Heart left ventricle (tissue), 16 donors: ENCODE measurements around the gene AHRR. TPM values are rescaled to one million over a fixed set of nuclear protein-coding genes. Genes with fewer than 3 reads are reported as not detected.

ENCODE experiments used
- ATAC-seq, 4 donors: fragments of 200-7000 bp; cut with Tn5 transposase; one replicate each; pipeline ENCODE4 v1.9.1; 2020 to 2022; ENCODE audit warnings: moderate library complexity in 4 of 4, mild to moderate bottlenecking in 3 of 4, moderate number of reproducible peaks in 1 of 4
- DNase-seq, 5 donors: peaks; one replicate each; pipeline ENCODE4 v3.0.0-alpha.2; 2020
- H3K27ac ChIP-seq, 12 donors: fragments of 200-600 bp; sonication (generic) in 4 of 12; one replicate each; pipeline versions ENCODE4 v1.5.0 to v1.8.0; 2016 to 2022; ENCODE audit warnings: mild to moderate bottlenecking in 2 of 12
- H3K27me3 ChIP-seq, 9 donors: fragments of 200-600 bp; sonication (generic) in 2 of 9; one replicate each; pipeline versions ENCODE4 v1.5.1 to v1.8.0; 2016 to 2022; ENCODE audit warnings: mild to moderate bottlenecking in 3 of 9
- H3K36me3 ChIP-seq, 9 donors: fragments of 200-600 bp; sonication (generic) in 2 of 9; one replicate each; pipeline versions ENCODE4 v1.5.0 to v1.8.0; 2018 to 2022; ENCODE audit warnings: mild to moderate bottlenecking in 2 of 9
- H3K4me1 ChIP-seq, 12 donors: fragments of 200-600 bp; sonication (generic) in 4 of 12; one replicate each; pipeline versions ENCODE4 v1.5.0 to v1.8.0; 2016 to 2022; ENCODE audit warnings: mild to moderate bottlenecking in 3 of 12
- H3K4me3 ChIP-seq, 12 donors: fragments of 200-600 bp; sonication (generic) in 4 of 12; one replicate each; pipeline versions ENCODE4 v1.5.0 to v1.8.0; 2017 to 2022; ENCODE audit warnings: mild to moderate bottlenecking in 9 of 12, moderate library complexity in 4 of 12
- H3K9me3 ChIP-seq, 12 donors: fragments of 200-600 bp; sonication (generic) in 4 of 12; one replicate each; pipeline versions ENCODE4 v1.5.0 to v1.8.0; 2016 to 2022; ENCODE audit warnings: mild to moderate bottlenecking in 1 of 12
- CTCF ChIP-seq, 12 donors: fragments of 200-600 bp; sonication (generic) in 4 of 12; IDR thresholded peaks; one replicate each; pipeline versions ENCODE4 v1.5.0 to v1.8.0; 2018 to 2022; ENCODE audit warnings: antibody characterized with exemption in 12 of 12, mild to moderate bottlenecking in 5 of 12
- POLR2A ChIP-seq, 2 donors: fragments of 450-650 bp; IDR thresholded peaks; one replicate each; pipeline ENCODE4 v1.6.1; 2017; ENCODE audit warnings: antibody characterized with exemption in 2 of 2, mild to moderate bottlenecking in 2 of 2, moderate library complexity in 2 of 2
- WGBS, 4 donors: extraction: QIAGEN DNeasy Blood & Tissue Kit in 2 of 4; methylation state at CpG; one replicate each; pipeline versions ENCODE4 v1.1.5 to v1.1.7; 2013 to 2018; 5-methylcytosine and 5-hydroxymethylcytosine counted together
- intact Hi-C, 10 donors: fragments of 100-400 bp; cut with DNase I; formaldehyde crosslinking; loops; one replicate each; pipeline versions ENCODE4 v1.11.1 to v1.14.2; 2022
- polyA plus RNA-seq, 2 donors: library from polyadenylated mRNA; stranded (reverse); fragments of 200-250 nt; gene quantifications; one replicate each; pipeline ENCODE4 v1.2.3, GENCODE V29; 2013
- total RNA-seq, 9 donors: library from RNA; depleted of rRNA in 2 of 9; stranded (reverse); fragments of >200 nt in 2 of 9; fragmentation: NEBNext Ultra II Directional in 3 of 9; extraction: Animal tissue kit (Norgen Biotek cat#: 25700) in 3 of 9; gene quantifications; one replicate each; pipeline versions ENCODE4 v1.1.0 to v1.2.4, GENCODE V29; 2016 to 2023
- donor health status: ischemic (EF 13 %, LVEDD 7.1; RV severe dilation, severe dysfunction).
- donor health status: healthy with polysubstance abuse.
- donor health status: DM: no; HTN: yes; CAD: no.
- donor health status: DM: no; HTN: no; CAD: no.
- donor health status: ischemic (EF 25% LVEDD 6.9; RV normal size, moderate dysfunction).
- donor health status: ischemic (EF 25% LVEDD 5.7; RV mildly dilated, moderate dysfunction).
- donor health status: healthy.
- donor health status: DM: yes; HTN: yes; CAD: no.
- donor health status: ischemic (EF 35%, LVEDD 5.7; RV mildly dilated, moderate dysfunction).
- donor health status: nonischemic (EF 11% LVEDD 7.7; RV severe dilation, severe dysfunction).
- donor health status: DM: yes; HTN: yes; CAD: no.
- donor health status: PGD.
- donor health status: ischemic (EF 29% LVEDD 5.4; RV normal size, mild dysfunction).
- donor health status: nonischemic (EF 23%, LVEDD 6.1; RV moderate dilation, normal function).

AHRR gene
- total and polyA plus RNA-seq, 11 donors: 0.11 to 0.69 (median 0.26) TPM; not detected in 2

GRCh38 chr5:370311-370958 is 48.9 kb downstream of the AHRR start:
- Histone ChIP-seq H3K4me3 (no peak overlapping the region), H3K36me3 (no peaks in the 10 kb centered on the region), H3K27ac (no peak overlapping the region), H3K27me3 (peaks cover 9 to 27% (median 17%) of the 10 kb centered on the region in 9 donors), H3K4me1 (peaks cover 0 to 27% (median 3%) of the 10 kb centered on the region in 12 donors), H3K9me3 (peaks cover 0 to 13% (median 6%) of the 10 kb centered on the region in 12 donors)
- 89 to 95% (median 92%) methylated on average over 14 of the region's 14 CpGs for WGBS, 4 donors
- DNase-seq: peak in 3 of 5 donors; percentile 10 to 47 (median 14)
- no peak for ATAC-seq
- intact Hi-C loops: no loop called here
- TF ChIP-seq POLR2A (IDR thresholded peaks at IDR 0.05): no peak

- intact Hi-C loops: no loop called here
- no peak for ATAC-seq
- TF ChIP-seq CTCF (IDR thresholded peaks at IDR 0.05) (no peak), POLR2A (IDR thresholded peaks at IDR 0.05) (no peak)
- 87 to 89% (median 89%) methylated on average over 16 to 19 of the region's 19 CpGs for WGBS, 4 donors
- Histone ChIP-seq H3K27ac (no peak overlapping the region), H3K4me3 (no peak overlapping the region), H3K9me3 (peaks cover 0 to 6% (median under 1%) of the 10 kb centered on the region in 12 donors), H3K27me3 (peaks cover 9 to 29% (median 17%) of the 10 kb centered on the region in 9 donors), H3K36me3 (no peaks in the 10 kb centered on the region), H3K4me1 (peaks cover 0 to 27% (median 3%) of the 10 kb centered on the region in 12 donors)
- DNase-seq: peak in 3 of 5 donors; percentile 13 to 55 (median 15)
Observed at GRCh38 chr5:370959-371810, 49.7 kb downstream of the AHRR start.

GRCh38 chr5:371811-372555 is 50.5 kb downstream of the AHRR start:
- H3K27me3 ChIP-seq: peaks cover 9 to 29% (median 17%) of the 10 kb centered on the region in 9 donors
- DNase-seq (peak in 2 of 5 donors; percentile 13 to 45), ATAC-seq (no peak)
- no peaks in the 10 kb centered on the region for H3K9me3 ChIP-seq
- H3K27ac ChIP-seq: no peak overlapping the region
- H3K36me3 ChIP-seq: no peaks in the 10 kb centered on the region
- peaks cover 0 to 27% (median 3%) of the 10 kb centered on the region in 12 donors for H3K4me1 ChIP-seq
- WGBS, 4 donors: 63 to 77% (median 75%) methylated on average over 11 to 12 of the region's 12 CpGs
- no peak overlapping the region for H3K4me3 ChIP-seq
- intact Hi-C loops: no loop called here
- TF ChIP-seq CTCF (IDR thresholded peaks at IDR 0.05) (no peak), POLR2A (IDR thresholded peaks at IDR 0.05) (no peak)

GRCh38 chr5:372556-372995 is 51.1 kb downstream of the AHRR start:
- DNase-seq (peak in 3 of 5 donors; percentile 15 to 51 (median 27)), ATAC-seq (no peak)
- WGBS, 4 donors: 86 to 91% (median 90%) methylated on average over 11 to 13 of the region's 13 CpGs
- Histone ChIP-seq H3K36me3 (no peaks in the 10 kb centered on the region), H3K9me3 (no peaks in the 10 kb centered on the region), H3K27me3 (peaks cover 9 to 29% (median 17%) of the 10 kb centered on the region in 9 donors), H3K4me3 (no peak overlapping the region), H3K4me1 (peaks cover 0 to 27% (median 3%) of the 10 kb centered on the region in 12 donors), H3K27ac (no peak overlapping the region)
- no peak for TF ChIP-seq POLR2A (IDR thresholded peaks at IDR 0.05)
- TF ChIP-seq CTCF (IDR thresholded peaks at IDR 0.05): no peak
- intact Hi-C loops: no loop called here
